IMR-90 (cell line): ENCODE results near the gene CEP20. TPM values are rescaled to one million over a fixed set of nuclear protein-coding genes. Genes with fewer than 3 reads are reported as not detected.

Experiments
- ATAC-seq: fragments of 200-7000 bp; cut with Tn5 transposase; 2 replicates; pipeline ENCODE4 v1.9.1; 2020; ENCODE audit warnings: low read depth, mild to moderate bottlenecking, moderate library complexity
- BruUV-seq: library from RNA; stranded (reverse); fragments of 400-500 nt; replicated peaks from 2 replicates; lab custom pipeline; 2021; lab: Mats Ljungman, UMichigan
- CTCF ChIA-PET: fragments of 300-600 bp; formaldehyde crosslinking; extraction: SDS; loops from one replicate; lab custom pipeline; 2021; ENCODE audit warnings: antibody characterized with exemption; lab: Yijun Ruan, JAX
- POLR2A ChIA-PET: fragments of 300-600 bp; sonication (Branson Sonifier 250); formaldehyde crosslinking; loops from one replicate; lab custom pipeline; 2022; ENCODE audit warnings: antibody characterized with exemption; ENCODE audit not compliant: unreplicated experiment; lab: Charles Lee
- DNase-seq: peaks from one replicate; pipeline ENCODE4 v3.0.0; 2013
- H2AFZ ChIP-seq: replicated peaks from 2 replicates; pipeline ENCODE3; 2013; ENCODE audit warnings: low read length, mild to moderate bottlenecking; ENCODE audit not compliant: poor library complexity
- H2AK5ac ChIP-seq: 2 replicates; pipeline ENCODE4 v1.6.1; 2013; ENCODE audit warnings: low read depth, low read length, inconsistent platforms
- H2AK9ac ChIP-seq: replicated peaks from 2 replicates; pipeline ENCODE3; 2013; ENCODE audit warnings: mild to moderate bottlenecking, low read depth, low read length, moderate library complexity; ENCODE audit not compliant: poor library complexity
- H2BK120ac ChIP-seq: 2 replicates; pipeline ENCODE4 v1.6.1; 2013; ENCODE audit warnings: low read depth, low read length, inconsistent platforms
- H2BK15ac ChIP-seq: 3 replicates; pipeline ENCODE4 v1.6.1; 2013; ENCODE audit warnings: low read depth, low read length, inconsistent platforms
- H2BK20ac ChIP-seq: 2 replicates; pipeline ENCODE4 v1.6.1; 2013; ENCODE audit warnings: low read depth, mild to moderate bottlenecking, inconsistent platforms, low read length, moderate library complexity
- H2BK5ac ChIP-seq: 2 replicates; pipeline ENCODE4 v1.6.1; 2013; ENCODE audit warnings: mild to moderate bottlenecking, low read depth, low read length, inconsistent platforms; ENCODE audit not compliant: poor library complexity, severe bottlenecking
- H3K14ac ChIP-seq: replicated peaks from 2 replicates; pipeline ENCODE4 v1.6.1; 2013; ENCODE audit warnings: low read depth, low read length, inconsistent platforms
- H3K18ac ChIP-seq: 2 replicates; pipeline ENCODE4 v1.6.1; 2013; ENCODE audit warnings: low read depth, low read length, control low read depth
- H3K23ac ChIP-seq: 2 replicates; pipeline ENCODE4 v1.6.1; 2013; ENCODE audit warnings: low read depth, low read length, inconsistent platforms
- H3K27ac ChIP-seq: 2 replicates; pipeline ENCODE4 v1.5.1; 2013; ENCODE audit warnings: mild to moderate bottlenecking, control low read depth, low read length; ENCODE audit not compliant: insufficient read depth
- H3K27me3 ChIP-seq: 2 replicates; pipeline ENCODE4 v1.6.1; 2013; ENCODE audit warnings: low read length; ENCODE audit not compliant: control insufficient read depth, insufficient read depth
- H3K36me3 ChIP-seq: 2 replicates; pipeline ENCODE4 v1.6.1; 2013; ENCODE audit warnings: low read length, mixed read lengths; ENCODE audit not compliant: control insufficient read depth, insufficient read depth
- H3K4ac ChIP-seq: 2 replicates; pipeline ENCODE4 v1.6.1; 2013; ENCODE audit warnings: low read depth, low read length, inconsistent platforms
- H3K4me1 ChIP-seq: 2 replicates; pipeline ENCODE4 v1.6.1; 2013; ENCODE audit warnings: low read length, mixed read lengths; ENCODE audit not compliant: control insufficient read depth, insufficient read depth
- H3K4me2 ChIP-seq: 2 replicates; pipeline ENCODE4 v1.6.1; 2013; ENCODE audit warnings: low read depth, mild to moderate bottlenecking, control low read depth, low read length, moderate library complexity
- H3K4me3 ChIP-seq: 2 replicates; pipeline ENCODE4 v1.5.1; 2013; ENCODE audit warnings: low read depth, mild to moderate bottlenecking, control low read depth, low read length, moderate library complexity; ENCODE audit not compliant: insufficient read depth
- H3K56ac ChIP-seq: 2 replicates; pipeline ENCODE4 v1.6.1; 2013; ENCODE audit warnings: low read length, inconsistent platforms; ENCODE audit not compliant: insufficient read depth; ENCODE audit errors: extremely low read depth
- H3K79me1 ChIP-seq, 2 experiments: 2 replicates each; pipeline ENCODE4 v1.6.1; 2013; ENCODE audit warnings: low read length in 2 of 2, inconsistent platforms in 1 of 2, low read depth in 1 of 2
- H3K9ac ChIP-seq: 2 replicates; pipeline ENCODE4 v1.6.1; 2013; ENCODE audit warnings: low read depth, low read length, control low read depth
- H3K9me1 ChIP-seq: 2 replicates; pipeline ENCODE4 v1.6.1; 2013; ENCODE audit warnings: low read length, inconsistent platforms; ENCODE audit not compliant: insufficient read depth
- H3K9me3 ChIP-seq: 2 replicates; pipeline ENCODE4 v1.6.1; 2013; ENCODE audit warnings: low read length; ENCODE audit not compliant: control insufficient read depth, insufficient read depth
- H4K20me1 ChIP-seq: 2 replicates; pipeline ENCODE4 v1.6.1; 2013; ENCODE audit warnings: low read length, inconsistent platforms; ENCODE audit not compliant: insufficient read depth
- H4K5ac ChIP-seq: 2 replicates; pipeline ENCODE4 v1.6.1; 2013; ENCODE audit warnings: mild to moderate bottlenecking, low read depth, low read length, control low read depth
- H4K8ac ChIP-seq, 2 experiments: 2 replicates each; pipeline ENCODE4 v1.6.1; 2013; ENCODE audit warnings: low read depth in 2 of 2, low read length in 2 of 2, control low read depth in 1 of 2, inconsistent platforms in 1 of 2
- H4K91ac ChIP-seq: 2 replicates; pipeline ENCODE4 v1.6.1; 2013; ENCODE audit warnings: low read depth, low read length, inconsistent platforms; ENCODE audit not compliant: insufficient read depth
- BHLHE40 ChIP-seq: fragments of 150-350 bp; IDR thresholded peaks from 2 replicates; pipeline ENCODE4 v1.6.1; 2016; ENCODE audit warnings: mild to moderate bottlenecking, low read depth, low read length
- CHD1 ChIP-seq: IDR thresholded peaks from 2 replicates; pipeline ENCODE4 v1.6.1; 2012; ENCODE audit warnings: low read depth, low read length, improper control_type of control experiment
- FOS ChIP-seq: fragments of 150-350 bp; IDR thresholded peaks from 2 replicates; pipeline ENCODE4 v1.6.1; 2016; ENCODE audit warnings: low read depth, low read length
- MAFK ChIP-seq: IDR thresholded peaks from 2 replicates; pipeline ENCODE4 v1.6.1; 2012; ENCODE audit warnings: low read depth, low read length, improper control_type of control experiment
- MAZ ChIP-seq: IDR thresholded peaks from 2 replicates; pipeline ENCODE4 v1.6.1; 2012; ENCODE audit warnings: low read depth, mild to moderate bottlenecking, low read length, improper control_type of control experiment, moderate library complexity, borderline replicate concordance
- NFE2L2 ChIP-seq: fragments of 150-350 bp; IDR thresholded peaks from 2 replicates; pipeline ENCODE4 v1.6.1; 2016; ENCODE audit warnings: low read depth, mild to moderate bottlenecking, low read length
- RAD21 ChIP-seq: IDR thresholded peaks from 2 replicates; pipeline ENCODE4 v1.6.1; 2012; ENCODE audit warnings: low read length, improper control_type of control experiment
- RFX5 ChIP-seq: IDR thresholded peaks from 2 replicates; pipeline ENCODE4 v1.8.0; 2012; ENCODE audit warnings: low read depth, mild to moderate bottlenecking, low read length, moderate library complexity
- WGBS, 2 experiments: methylation state at CpG; one replicate each; pipeline versions ENCODE4 v1.1.5 to v1.1.7; 2013; ENCODE audit warnings: missing lambda C conversion rate in 2 of 2; ENCODE audit not compliant: insufficient read length in 1 of 2; ENCODE audit errors: extremely low coverage in 2 of 2; 5-methylcytosine and 5-hydroxymethylcytosine counted together
- dilution Hi-C: fragments of 300-500 bp; cut with HindIII; formaldehyde crosslinking; loops from one replicate; pipeline ENCODE4 v1.14.3; 2018; ENCODE audit warnings: low sequenced_read_pairs; ENCODE audit not compliant: unreplicated experiment
- in situ Hi-C: fragments of 300-500 bp; cut with MboI; formaldehyde crosslinking; loops from 3 replicates; pipeline ENCODE4 v1.14.3; 2019; ENCODE audit warnings: low sequenced_read_pairs, inconsistent platforms, mixed read lengths
- intact Hi-C: fragments of 100-400 bp; cut with micrococcal nuclease; formaldehyde crosslinking; loops from 2 replicates; pipeline ENCODE4 v1.10.0; 2022
- polyA plus RNA-seq, 3 experiments: library from polyadenylated mRNA; depleted of rRNA; stranded (reverse); fragments of >200 nt; gene quantifications; 2 replicates each; pipeline ENCODE4 v1.2.3, GENCODE V29; 2012; ENCODE audit warnings: low replicate concordance in 1 of 3
- total RNA-seq: library from RNA; depleted of rRNA; stranded (reverse); fragments of >200 nt; gene quantifications from 2 replicates; pipeline ENCODE4 v1.2.3, GENCODE V29; 2012

The CEP20 gene
- total and polyA plus RNA-seq, 2 of the 4 experiments (the other 2 are of a cell fraction) = 28.8 to 40.1 TPM

DNA sequence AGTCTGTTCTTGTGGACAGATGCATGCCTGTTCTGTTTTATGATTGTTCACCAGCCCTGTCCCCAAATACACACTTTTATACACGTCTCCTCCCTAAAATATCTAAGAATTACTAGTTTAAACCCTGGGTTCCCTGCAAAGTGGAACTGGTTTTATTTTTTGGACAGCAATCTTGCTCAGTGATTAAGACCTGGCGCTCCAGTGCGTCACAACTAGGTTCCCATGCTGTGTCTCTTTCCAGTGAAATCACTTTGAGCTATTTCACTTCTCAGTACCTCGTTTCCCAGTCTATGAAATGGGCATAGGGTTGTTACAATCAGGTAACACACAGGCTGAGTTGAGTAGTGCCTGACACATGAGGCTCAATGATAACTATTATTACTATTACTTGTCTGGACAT, 1.1 kb downstream of the CEP20 start:
- Histone ChIP-seq H3K36me3 (peaks cover 7% of the 10 kb centered on the region), H3K14ac (no peak overlapping the region), H3K18ac (no peak overlapping the region), H2BK15ac (no peak overlapping the region), H3K9ac (peak overlapping the region; percentile 86; the same call in 1 of the 2 replicates), H3K4ac (peak overlapping the region; percentile 64; the same call in 1 of the 2 replicates), H3K9me3 (no peaks in the 10 kb centered on the region), H3K4me3 (peak overlapping the region; percentile 70), H2BK20ac (no peak overlapping the region), H4K20me1 (no peaks in the 10 kb centered on the region; the same call in 1 of the 2 replicates), H2BK5ac (peak overlapping the region; percentile 85), H3K4me2 (peak overlapping the region; percentile 40), H2AK9ac (no peak overlapping the region), H3K27ac (peak overlapping the region; percentile 62; the same call in 1 of the 2 replicates), H3K56ac (no peak overlapping the region), H2AK5ac (no peak overlapping the region), H4K91ac (peak overlapping the region; percentile 65), H2AFZ (no peak overlapping the region), H3K27me3 (no peaks in the 10 kb centered on the region), H4K8ac (peak overlapping the region in 1 of 2 experiments; percentile 49; a peak in 1 of 4 replicates), H3K79me1 (peaks cover 20 to 57% of the 10 kb centered on the region in 2 experiments), H4K5ac (peak overlapping the region; percentile 37; the same call in 1 of the 2 replicates), H3K23ac (peak overlapping the region; percentile 89), H2BK120ac (no peak overlapping the region), H3K4me1 (peaks cover 16% of the 10 kb centered on the region), H3K9me1 (peaks cover 9% of the 10 kb centered on the region)
- no TSS peak for BruUV-seq
- ChIA-PET POLR2A (no interaction called here), CTCF (no interaction called here)
- dilution Hi-C loops = no loop called here
- intact Hi-C loops = no loop called here
- in situ Hi-C loops = loop anchor here (25.0 kb wide), 1 partner anchor 125 kb away; no protein-coding TSS in a partner anchor
- TF ChIP-seq MAZ (no peak), CHD1 (no peak), RAD21 (no peak), MAFK (no peak), FOS (no peak), BHLHE40 (no peak), RFX5 (no peak), NFE2L2 (no peak)
- ATAC-seq = no peak
- 93% methylated on average over 2 of the region's 4 CpGs; no CpG with 5 or more reads in 1 of the 2 experiments for WGBS, 2 experiments
- DNase-seq = no peak
